Chondrocyte (in vitro differentiated cells): ENCODE measurements around the gene HS3ST4. TPM values are rescaled to one million over a fixed set of nuclear protein-coding genes. Genes with fewer than 3 reads are reported as not detected.

Experiments used
- DNase-seq: peaks from one replicate; pipeline ENCODE4 v3.0.0; 2021; ENCODE audit warnings: mixed read lengths, low spot score
- H3K27ac Mint-ChIP-seq: one replicate; pipeline ENCODE4 v1.8.0; 2021; ENCODE audit warnings: mild to moderate bottlenecking, moderate library complexity, mixed read lengths; ENCODE audit not compliant: unreplicated experiment
- H3K27me3 Mint-ChIP-seq: 2 replicates; pipeline ENCODE4 v1.8.0; 2021; ENCODE audit warnings: low read depth, mixed read lengths
- H3K36me3 Mint-ChIP-seq: 2 replicates; pipeline ENCODE4 v1.8.0; 2021; ENCODE audit warnings: low read depth, mixed read lengths
- H3K4me1 Mint-ChIP-seq: 2 replicates; pipeline ENCODE4 v1.8.0; 2021; ENCODE audit warnings: low read depth, mild to moderate bottlenecking, mixed read lengths
- H3K4me3 Mint-ChIP-seq: one replicate; pipeline ENCODE4 v1.8.0; 2021; ENCODE audit warnings: mild to moderate bottlenecking, moderate library complexity, mixed read lengths; ENCODE audit not compliant: unreplicated experiment
- H3K9me3 Mint-ChIP-seq: 2 replicates; pipeline ENCODE4 v1.8.0; 2021; ENCODE audit warnings: low read depth, mixed read lengths
- CTCF ChIP-seq: fragments of 200-600 bp; sonication (generic); IDR thresholded peaks from 2 replicates; pipeline ENCODE4 v1.5.0; 2021; ENCODE audit warnings: antibody characterized with exemption, mild to moderate bottlenecking, moderate library complexity
- total RNA-seq: library from RNA; stranded (reverse); gene quantifications from 3 replicates; pipeline ENCODE4 v1.2.1, GENCODE V29; 2021

HS3ST4 gene
- total RNA-seq, 1 donor from 2014 or later, result not detected

- no peaks in the 10 kb centered on the region for H3K4me1 Mint-ChIP-seq
- H3K27ac Mint-ChIP-seq, result no peak overlapping the region
- H3K9me3 Mint-ChIP-seq, result peaks cover 3% of the 10 kb centered on the region
- H3K36me3 Mint-ChIP-seq, result no peaks in the 10 kb centered on the region
- TF ChIP-seq CTCF, result no peak
- no peak for DNase-seq
- H3K4me3 Mint-ChIP-seq, result no peak overlapping the region
- no peaks in the 10 kb centered on the region for H3K27me3 Mint-ChIP-seq
These were observed 447.3 kb downstream of the HS3ST4 start for GRCh38 chr16:26139091-26139490.

GRCh38 chr16:26139884-26140283 is 448.1 kb downstream of the HS3ST4 start:
- no peak for TF ChIP-seq CTCF
- Mint-ChIP-seq H3K27me3 (no peaks in the 10 kb centered on the region), H3K27ac (no peak overlapping the region), H3K4me3 (no peak overlapping the region), H3K9me3 (peaks cover 3% of the 10 kb centered on the region), H3K4me1 (no peaks in the 10 kb centered on the region), H3K36me3 (no peaks in the 10 kb centered on the region)
- no peak for DNase-seq

- no peak for DNase-seq
- TF ChIP-seq CTCF, result no peak
- H3K4me1 Mint-ChIP-seq, result no peaks in the 10 kb centered on the region
- no peak overlapping the region for H3K4me3 Mint-ChIP-seq
- H3K27ac Mint-ChIP-seq, result no peak overlapping the region
- no peaks in the 10 kb centered on the region for H3K27me3 Mint-ChIP-seq
- H3K36me3 Mint-ChIP-seq, result no peaks in the 10 kb centered on the region
- H3K9me3 Mint-ChIP-seq, result peaks cover 9% of the 10 kb centered on the region
These were observed 457.8 kb downstream of the HS3ST4 start for GRCh38 chr16:26149364-26150190.

- H3K36me3 Mint-ChIP-seq, result no peaks in the 10 kb centered on the region
- peaks cover 23% of the 10 kb centered on the region for H3K9me3 Mint-ChIP-seq
- no peak for DNase-seq
- H3K27ac Mint-ChIP-seq, result no peak overlapping the region
- no peak overlapping the region for H3K4me3 Mint-ChIP-seq
- H3K27me3 Mint-ChIP-seq, result no peaks in the 10 kb centered on the region
- H3K4me1 Mint-ChIP-seq, result no peaks in the 10 kb centered on the region
- no peak for TF ChIP-seq CTCF
These were observed 463.5 kb downstream of the HS3ST4 start for GRCh38 chr16:26155221-26155620.

- Mint-ChIP-seq H3K27ac (no peak overlapping the region), H3K4me3 (no peak overlapping the region), H3K27me3 (no peaks in the 10 kb centered on the region), H3K9me3 (peaks cover 15% of the 10 kb centered on the region), H3K4me1 (no peaks in the 10 kb centered on the region), H3K36me3 (no peaks in the 10 kb centered on the region)
- no peak for DNase-seq
- TF ChIP-seq CTCF, result no peak
These were observed 465.6 kb downstream of the HS3ST4 start for GRCh38 chr16:26157319-26157718.
